K562 (cell line): Measurements from ENCODE around the gene PSEN1. TPM values are rescaled to one million over a fixed set of nuclear protein-coding genes. Genes with fewer than 3 reads are reported as not detected.

Source experiments
- ATF7 ChIP-seq: fragments of 450-650 bp; IDR thresholded peaks from 2 replicates; pipeline ENCODE4 v1.7.1; 2014; ENCODE audit warnings: mild to moderate bottlenecking, moderate library complexity
- BCL6 ChIP-seq: fragments of 250-450 bp; sonication (Bioruptor Pico); IDR thresholded peaks from 2 replicates; pipeline ENCODE4 v1.4.0; 2020
- GABPA ChIP-seq: fragments of 200-800 bp; sonication (Bioruptor generic); conservative IDR thresholded peaks from 2 replicates; pipeline ENCODE4 v1.6.1; 2016; ENCODE audit warnings: low read depth, missing genetic modification characterization, missing compliant biosample characterization
- HEY1 ChIP-seq: fragments of 250-450 bp; sonication (Bioruptor Pico); IDR thresholded peaks from 2 replicates; pipeline ENCODE4 v1.5.0; 2020; ENCODE audit warnings: mild to moderate bottlenecking, moderate library complexity, borderline replicate concordance
- HNRNPLL ChIP-seq: fragments of 200-400 bp; formaldehyde crosslinking; IDR thresholded peaks from 2 replicates; pipeline ENCODE4 v1.6.1; 2017; ENCODE audit warnings: low read length, low read depth, mild to moderate bottlenecking; ENCODE audit not compliant: poor library complexity, severe bottlenecking
- MBD2 ChIP-seq: sonication (generic); IDR thresholded peaks from 2 replicates; pipeline ENCODE4 v1.6.1; 2016; ENCODE audit warnings: low read depth, borderline replicate concordance
- MTA2 ChIP-seq: fragments of 450-650 bp; IDR thresholded peaks from 2 replicates; pipeline ENCODE4 v1.6.1; 2016; ENCODE audit warnings: low read depth
- MTF1 ChIP-seq: fragments of 250-450 bp; sonication (Bioruptor Pico); IDR thresholded peaks from 2 replicates; pipeline ENCODE4 v1.9.0; 2021; ENCODE audit warnings: moderate library complexity, mild to moderate bottlenecking, inconsistent platforms, borderline replicate concordance
- RBFOX2 ChIP-seq: fragments of 200-400 bp; formaldehyde crosslinking; IDR thresholded peaks from 2 replicates; pipeline ENCODE4 v1.6.1; 2017; ENCODE audit warnings: low read depth, mild to moderate bottlenecking, low read length, moderate library complexity
- SAP30 ChIP-seq: fragments of 200-600 bp; sonication (generic); IDR thresholded peaks from 2 replicates; pipeline ENCODE4 v1.6.1; 2012; ENCODE audit warnings: borderline replicate concordance, low read depth, mild to moderate bottlenecking, moderate library complexity, low read length, control low read depth, inconsistent platforms; ENCODE audit not compliant: insufficient read depth, poor library complexity, severe bottlenecking
- SUPT5H ChIP-seq: fragments of 450-650 bp; IDR thresholded peaks from 2 replicates; pipeline ENCODE4 v1.6.1; 2016
- U2AF1 ChIP-seq: fragments of 200-400 bp; formaldehyde crosslinking; optimal IDR thresholded peaks from 2 replicates; pipeline ENCODE3; 2017; ENCODE audit warnings: mild to moderate bottlenecking, low read depth, low read length, moderate library complexity
- YBX1 ChIP-seq: fragments of 450-650 bp; IDR thresholded peaks from 2 replicates; pipeline ENCODE4 v1.7.1; 2016; ENCODE audit warnings: mild to moderate bottlenecking
- polyA plus RNA-seq, 8 experiments: library from polyadenylated mRNA; depleted of rRNA in 4 of 8; stranded (reverse) in 5 of 8; unstranded in 3 of 8; fragments of >200 nt; fragmentation: Nextera tagmentation in 2 of 8; fragmentation: Illumina TruSeq in 1 of 8; extraction: Ambion mirVana in 2 of 8; extraction: Trizol in 1 of 8; gene quantifications; 2 replicates each; pipeline versions ENCODE4 v1.2.1 to v1.2.3, GENCODE V29; 2011 to 2014; ENCODE audit warnings: inconsistent platforms in 1 of 8, missing spikeins in 1 of 8
- total RNA-seq, 7 experiments: library from RNA; depleted of rRNA in 6 of 7; stranded (reverse); fragments of >200 nt in 6 of 7; fragmentation: Illumina TruSeq in 2 of 7; extraction: Trizol in 2 of 7; gene quantifications; 2 replicates each; pipeline versions ENCODE4 v1.2.1 to v1.2.3, GENCODE V29; 2011 to 2021; ENCODE audit warnings: low replicate concordance in 1 of 7
- TF ChIP-seq, protein P1 (sequence below): fragments of 250-450 bp; sonication (Bioruptor Pico); IDR thresholded peaks from 2 replicates; pipeline ENCODE4 v1.5.0; 2022; ENCODE audit warnings: mild to moderate bottlenecking
- TF ChIP-seq, protein P2 (sequence below): sonication (generic); formaldehyde crosslinking; IDR thresholded peaks from 2 replicates; pipeline ENCODE4 v1.8.0; 2023; ENCODE audit warnings: mild to moderate bottlenecking, missing genetic modification reagents
- TF ChIP-seq, protein P3 (sequence below), 2 experiments: fragments of 450-650 bp in 1 of 2; sonication (generic) in 1 of 2; formaldehyde crosslinking in 1 of 2; IDR thresholded peaks in 1 of 2; conservative IDR thresholded peaks in 1 of 2; 2 replicates each; pipeline versions ENCODE4 v1.6.1 to v1.8.1; 2016 to 2023; ENCODE audit warnings: mild to moderate bottlenecking in 2 of 2, moderate library complexity in 2 of 2, inconsistent platforms in 1 of 2, missing genetic modification reagents in 1 of 2
- TF ChIP-seq, protein P4 (sequence below): fragments of 450-650 bp; IDR thresholded peaks from 2 replicates; pipeline ENCODE4 v1.7.0; 2016; ENCODE audit warnings: borderline replicate concordance

Gene PSEN1
- total and polyA plus RNA-seq, 9 of the 15 experiments (the other 6 are each of a cell fraction or from before 2014, with no cell fraction given) = 6.5 to 25.2 (median 14.3) TPM

DNA sequence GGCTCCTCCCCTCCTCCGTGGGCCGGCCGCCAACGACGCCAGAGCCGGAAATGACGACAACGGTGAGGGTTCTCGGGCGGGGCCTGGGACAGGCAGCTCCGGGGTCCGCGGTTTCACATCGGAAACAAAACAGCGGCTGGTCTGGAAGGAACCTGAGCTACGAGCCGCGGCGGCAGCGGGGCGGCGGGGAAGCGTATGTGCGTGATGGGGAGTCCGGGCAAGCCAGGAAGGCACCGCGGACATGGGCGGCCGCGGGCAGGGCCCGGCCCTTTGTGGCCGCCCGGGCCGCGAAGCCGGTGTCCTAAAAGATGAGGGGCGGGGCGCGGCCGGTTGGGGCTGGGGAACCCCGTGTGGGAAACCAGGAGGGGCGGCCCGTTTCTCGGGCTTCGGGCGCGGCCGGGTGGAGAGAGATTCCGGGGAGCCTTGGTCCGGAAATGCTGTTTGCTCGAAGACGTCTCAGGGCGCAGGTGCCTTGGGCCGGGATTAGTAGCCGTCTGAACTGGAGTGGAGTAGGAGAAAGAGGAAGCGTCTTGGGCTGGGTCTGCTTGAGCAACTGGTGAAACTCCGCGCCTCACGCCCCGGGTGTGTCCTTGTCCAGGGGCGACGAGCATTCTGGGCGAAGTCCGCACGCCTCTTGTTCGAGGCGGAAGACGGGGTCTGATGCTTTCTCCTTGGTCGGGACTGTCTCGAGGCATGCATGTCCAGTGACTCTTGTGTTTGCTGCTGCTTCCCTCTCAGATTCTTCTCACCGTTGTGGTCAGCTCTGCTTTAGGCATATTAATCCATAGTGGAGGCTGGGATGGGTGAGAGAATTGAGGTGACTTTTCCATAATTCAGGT lies at the start of gene PSEN1 (continued):
- TF ChIP-seq, protein P1, sequence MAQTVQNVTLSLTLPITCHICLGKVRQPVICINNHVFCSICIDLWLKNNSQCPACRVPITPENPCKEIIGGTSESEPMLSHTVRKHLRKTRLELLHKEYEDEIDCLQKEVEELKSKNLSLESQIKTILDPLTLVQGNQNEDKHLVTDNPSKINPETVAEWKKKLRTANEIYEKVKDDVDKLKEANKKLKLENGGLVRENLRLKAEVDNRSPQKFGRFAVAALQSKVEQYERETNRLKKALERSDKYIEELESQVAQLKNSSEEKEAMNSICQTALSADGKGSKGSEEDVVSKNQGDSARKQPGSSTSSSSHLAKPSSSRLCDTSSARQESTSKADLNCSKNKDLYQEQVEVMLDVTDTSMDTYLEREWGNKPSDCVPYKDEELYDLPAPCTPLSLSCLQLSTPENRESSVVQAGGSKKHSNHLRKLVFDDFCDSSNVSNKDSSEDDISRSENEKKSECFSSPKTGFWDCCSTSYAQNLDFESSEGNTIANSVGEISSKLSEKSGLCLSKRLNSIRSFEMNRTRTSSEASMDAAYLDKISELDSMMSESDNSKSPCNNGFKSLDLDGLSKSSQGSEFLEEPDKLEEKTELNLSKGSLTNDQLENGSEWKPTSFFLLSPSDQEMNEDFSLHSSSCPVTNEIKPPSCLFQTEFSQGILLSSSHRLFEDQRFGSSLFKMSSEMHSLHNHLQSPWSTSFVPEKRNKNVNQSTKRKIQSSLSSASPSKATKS (CRISPR knock-in tag) = no peak
- no peak for TF ChIP-seq MTA2
- TF ChIP-seq SAP30 = no peak
- TF ChIP-seq, protein P2, sequence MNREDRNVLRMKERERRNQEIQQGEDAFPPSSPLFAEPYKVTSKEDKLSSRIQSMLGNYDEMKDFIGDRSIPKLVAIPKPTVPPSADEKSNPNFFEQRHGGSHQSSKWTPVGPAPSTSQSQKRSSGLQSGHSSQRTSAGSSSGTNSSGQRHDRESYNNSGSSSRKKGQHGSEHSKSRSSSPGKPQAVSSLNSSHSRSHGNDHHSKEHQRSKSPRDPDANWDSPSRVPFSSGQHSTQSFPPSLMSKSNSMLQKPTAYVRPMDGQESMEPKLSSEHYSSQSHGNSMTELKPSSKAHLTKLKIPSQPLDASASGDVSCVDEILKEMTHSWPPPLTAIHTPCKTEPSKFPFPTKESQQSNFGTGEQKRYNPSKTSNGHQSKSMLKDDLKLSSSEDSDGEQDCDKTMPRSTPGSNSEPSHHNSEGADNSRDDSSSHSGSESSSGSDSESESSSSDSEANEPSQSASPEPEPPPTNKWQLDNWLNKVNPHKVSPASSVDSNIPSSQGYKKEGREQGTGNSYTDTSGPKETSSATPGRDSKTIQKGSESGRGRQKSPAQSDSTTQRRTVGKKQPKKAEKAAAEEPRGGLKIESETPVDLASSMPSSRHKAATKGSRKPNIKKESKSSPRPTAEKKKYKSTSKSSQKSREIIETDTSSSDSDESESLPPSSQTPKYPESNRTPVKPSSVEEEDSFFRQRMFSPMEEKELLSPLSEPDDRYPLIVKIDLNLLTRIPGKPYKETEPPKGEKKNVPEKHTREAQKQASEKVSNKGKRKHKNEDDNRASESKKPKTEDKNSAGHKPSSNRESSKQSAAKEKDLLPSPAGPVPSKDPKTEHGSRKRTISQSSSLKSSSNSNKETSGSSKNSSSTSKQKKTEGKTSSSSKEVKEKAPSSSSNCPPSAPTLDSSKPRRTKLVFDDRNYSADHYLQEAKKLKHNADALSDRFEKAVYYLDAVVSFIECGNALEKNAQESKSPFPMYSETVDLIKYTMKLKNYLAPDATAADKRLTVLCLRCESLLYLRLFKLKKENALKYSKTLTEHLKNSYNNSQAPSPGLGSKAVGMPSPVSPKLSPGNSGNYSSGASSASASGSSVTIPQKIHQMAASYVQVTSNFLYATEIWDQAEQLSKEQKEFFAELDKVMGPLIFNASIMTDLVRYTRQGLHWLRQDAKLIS = no peak
- no peak for TF ChIP-seq BCL6 (CRISPR knock-in tag)
- peak; percentile 91 for TF ChIP-seq RBFOX2
- TF ChIP-seq MBD2 = peak; percentile 46; the same call in 1 of the 2 replicates
- no peak for TF ChIP-seq U2AF1
- no peak for TF ChIP-seq HEY1 (CRISPR knock-in tag)
- TF ChIP-seq YBX1 = no peak
- TF ChIP-seq, protein P3, sequence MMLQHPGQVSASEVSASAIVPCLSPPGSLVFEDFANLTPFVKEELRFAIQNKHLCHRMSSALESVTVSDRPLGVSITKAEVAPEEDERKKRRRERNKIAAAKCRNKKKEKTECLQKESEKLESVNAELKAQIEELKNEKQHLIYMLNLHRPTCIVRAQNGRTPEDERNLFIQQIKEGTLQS (IDR thresholded peaks at IDR 0.05) = 0 out of 2 replicates have a peak, but pooled peaks have one; percentile 4
- TF ChIP-seq, protein P3 (CRISPR knock-in tag; conservative IDR thresholded peaks at IDR 0.05) = no peak
- peak; percentile 59 for TF ChIP-seq ATF7
- TF ChIP-seq, protein P4, sequence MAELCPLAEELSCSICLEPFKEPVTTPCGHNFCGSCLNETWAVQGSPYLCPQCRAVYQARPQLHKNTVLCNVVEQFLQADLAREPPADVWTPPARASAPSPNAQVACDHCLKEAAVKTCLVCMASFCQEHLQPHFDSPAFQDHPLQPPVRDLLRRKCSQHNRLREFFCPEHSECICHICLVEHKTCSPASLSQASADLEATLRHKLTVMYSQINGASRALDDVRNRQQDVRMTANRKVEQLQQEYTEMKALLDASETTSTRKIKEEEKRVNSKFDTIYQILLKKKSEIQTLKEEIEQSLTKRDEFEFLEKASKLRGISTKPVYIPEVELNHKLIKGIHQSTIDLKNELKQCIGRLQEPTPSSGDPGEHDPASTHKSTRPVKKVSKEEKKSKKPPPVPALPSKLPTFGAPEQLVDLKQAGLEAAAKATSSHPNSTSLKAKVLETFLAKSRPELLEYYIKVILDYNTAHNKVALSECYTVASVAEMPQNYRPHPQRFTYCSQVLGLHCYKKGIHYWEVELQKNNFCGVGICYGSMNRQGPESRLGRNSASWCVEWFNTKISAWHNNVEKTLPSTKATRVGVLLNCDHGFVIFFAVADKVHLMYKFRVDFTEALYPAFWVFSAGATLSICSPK = no peak
- peak; percentile 93 for TF ChIP-seq GABPA (tag)
- TF ChIP-seq HNRNPLL = peak; percentile 53
- no peak for TF ChIP-seq MTF1 (CRISPR knock-in tag)
- TF ChIP-seq SUPT5H = peak; percentile 79
